DOHH2 (cell line): ENCODE results near the gene CD74.

ENCODE experiments used
- H3F3A ChIP-seq: fragments of 200-600 bp; sonication (generic), shearing (Covaris generic); 2 replicates; pipeline ENCODE4 v1.6.0; 2016; ENCODE audit warnings: antibody characterized with exemption, mild to moderate bottlenecking; ENCODE audit not compliant: control insufficient read depth, insufficient read depth
- H3K27ac ChIP-seq: fragments of 200-600 bp; sonication (generic); 2 replicates; pipeline ENCODE4 v1.5.1; 2014; ENCODE audit warnings: low read depth, mild to moderate bottlenecking, low read length, moderate library complexity
- H3K27me3 ChIP-seq: fragments of 200-600 bp; sonication (generic); 2 replicates; pipeline ENCODE4 v1.6.1; 2014; ENCODE audit warnings: mild to moderate bottlenecking, low read length, mixed read lengths; ENCODE audit not compliant: control insufficient read depth
- H3K36me3 ChIP-seq: fragments of 200-600 bp; sonication (generic); 2 replicates; pipeline ENCODE4 v1.6.1; 2014; ENCODE audit warnings: mild to moderate bottlenecking, low read length, moderate library complexity, mixed read lengths; ENCODE audit not compliant: control insufficient read depth
- H3K4me1 ChIP-seq: fragments of 200-600 bp; sonication (generic); 2 replicates; pipeline ENCODE4 v1.6.1; 2014; ENCODE audit warnings: mild to moderate bottlenecking, low read length, mixed read lengths; ENCODE audit not compliant: control insufficient read depth
- H3K4me2 ChIP-seq: fragments of 200-600 bp; sonication (generic); 2 replicates; pipeline ENCODE4 v1.6.0; 2014; ENCODE audit warnings: mild to moderate bottlenecking, low read length, moderate library complexity
- H3K4me3 ChIP-seq: fragments of 200-600 bp; sonication (generic); 2 replicates; pipeline ENCODE4 v1.5.1; 2014; ENCODE audit warnings: mild to moderate bottlenecking, low read length, mixed read lengths
- H3K79me2 ChIP-seq: fragments of 200-600 bp; sonication (generic); 2 replicates; pipeline ENCODE4 v1.6.1; 2014; ENCODE audit warnings: mild to moderate bottlenecking, low read length, mixed read lengths; ENCODE audit not compliant: control insufficient read depth
- H3K9me2 ChIP-seq: fragments of 200-600 bp; sonication (generic); replicated peaks from 2 replicates; pipeline ENCODE4 v1.6.1; 2014; ENCODE audit warnings: mild to moderate bottlenecking, low read length, mixed read lengths; ENCODE audit not compliant: control insufficient read depth
- H3K9me3 ChIP-seq: fragments of 200-600 bp; sonication (generic); 2 replicates; pipeline ENCODE4 v1.6.1; 2014; ENCODE audit warnings: antibody characterized with exemption, low read length, mixed read lengths; ENCODE audit not compliant: control insufficient read depth, insufficient read depth
- H4K20me1 ChIP-seq: fragments of 200-600 bp; sonication (generic); 2 replicates; pipeline ENCODE4 v1.6.0; 2014; ENCODE audit warnings: low read depth, mild to moderate bottlenecking, antibody characterized with exemption, low read length, moderate library complexity; ENCODE audit not compliant: control insufficient read depth, insufficient read depth
- EZH2phosphoT487 ChIP-seq: fragments of 200-600 bp; sonication (generic); IDR thresholded peaks from 2 replicates; pipeline ENCODE4 v1.6.1; 2017; ENCODE audit warnings: borderline replicate concordance, mild to moderate bottlenecking, antibody characterized with exemption, low read length, moderate library complexity, mixed read lengths
- TF ChIP-seq, protein P1 (sequence below): fragments of 200-600 bp; sonication (generic); IDR thresholded peaks from one replicate; pipeline ENCODE4 v1.5.1; 2014; ENCODE audit warnings: antibody characterized with exemption, mild to moderate bottlenecking, low read depth, low read length; ENCODE audit not compliant: poor library complexity, severe bottlenecking

CD74 gene

DNA sequence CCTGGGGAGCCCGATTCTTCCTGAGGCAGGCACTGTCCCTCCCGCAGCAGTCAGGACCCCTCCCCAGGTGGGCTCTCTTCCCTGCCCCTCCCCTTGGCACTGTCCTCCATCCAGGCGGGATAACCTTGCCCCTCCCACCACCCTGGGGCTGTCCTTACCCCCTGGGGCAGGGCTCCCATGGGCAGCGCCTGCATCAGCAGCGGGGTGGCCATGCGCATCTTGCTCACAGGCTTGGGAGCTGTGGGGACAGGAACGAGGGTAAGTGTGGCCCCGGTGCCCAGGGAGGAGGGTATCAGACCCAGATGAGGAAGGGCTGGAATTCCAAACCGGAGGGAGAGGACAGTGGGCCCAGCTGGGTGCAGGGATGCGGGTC, 6.0 kb downstream of the CD74 start:
- H3K79me2 ChIP-seq: peaks cover 56% of the 10 kb centered on the region
- no peak overlapping the region for H3K27ac ChIP-seq
- peaks cover 27% of the 10 kb centered on the region; the same call in 1 of the 2 replicates for H4K20me1 ChIP-seq
- peaks cover 98% of the 10 kb centered on the region for H3K36me3 ChIP-seq
- H3K27me3 ChIP-seq: no peaks in the 10 kb centered on the region
- TF ChIP-seq, protein P1, sequence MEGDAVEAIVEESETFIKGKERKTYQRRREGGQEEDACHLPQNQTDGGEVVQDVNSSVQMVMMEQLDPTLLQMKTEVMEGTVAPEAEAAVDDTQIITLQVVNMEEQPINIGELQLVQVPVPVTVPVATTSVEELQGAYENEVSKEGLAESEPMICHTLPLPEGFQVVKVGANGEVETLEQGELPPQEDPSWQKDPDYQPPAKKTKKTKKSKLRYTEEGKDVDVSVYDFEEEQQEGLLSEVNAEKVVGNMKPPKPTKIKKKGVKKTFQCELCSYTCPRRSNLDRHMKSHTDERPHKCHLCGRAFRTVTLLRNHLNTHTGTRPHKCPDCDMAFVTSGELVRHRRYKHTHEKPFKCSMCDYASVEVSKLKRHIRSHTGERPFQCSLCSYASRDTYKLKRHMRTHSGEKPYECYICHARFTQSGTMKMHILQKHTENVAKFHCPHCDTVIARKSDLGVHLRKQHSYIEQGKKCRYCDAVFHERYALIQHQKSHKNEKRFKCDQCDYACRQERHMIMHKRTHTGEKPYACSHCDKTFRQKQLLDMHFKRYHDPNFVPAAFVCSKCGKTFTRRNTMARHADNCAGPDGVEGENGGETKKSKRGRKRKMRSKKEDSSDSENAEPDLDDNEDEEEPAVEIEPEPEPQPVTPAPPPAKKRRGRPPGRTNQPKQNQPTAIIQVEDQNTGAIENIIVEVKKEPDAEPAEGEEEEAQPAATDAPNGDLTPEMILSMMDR: no peak
- no peak for TF ChIP-seq EZH2phosphoT487
- peak overlapping the region; percentile 16; the same call in 1 of the 2 replicates for H3K4me2 ChIP-seq
- H3K4me1 ChIP-seq: peaks cover 50% of the 10 kb centered on the region
- peaks cover 65% of the 10 kb centered on the region for H3F3A ChIP-seq
- H3K4me3 ChIP-seq: no peak overlapping the region
- H3K9me3 ChIP-seq: no peaks in the 10 kb centered on the region
- H3K9me2 ChIP-seq: no peaks in the 10 kb centered on the region

DNA sequence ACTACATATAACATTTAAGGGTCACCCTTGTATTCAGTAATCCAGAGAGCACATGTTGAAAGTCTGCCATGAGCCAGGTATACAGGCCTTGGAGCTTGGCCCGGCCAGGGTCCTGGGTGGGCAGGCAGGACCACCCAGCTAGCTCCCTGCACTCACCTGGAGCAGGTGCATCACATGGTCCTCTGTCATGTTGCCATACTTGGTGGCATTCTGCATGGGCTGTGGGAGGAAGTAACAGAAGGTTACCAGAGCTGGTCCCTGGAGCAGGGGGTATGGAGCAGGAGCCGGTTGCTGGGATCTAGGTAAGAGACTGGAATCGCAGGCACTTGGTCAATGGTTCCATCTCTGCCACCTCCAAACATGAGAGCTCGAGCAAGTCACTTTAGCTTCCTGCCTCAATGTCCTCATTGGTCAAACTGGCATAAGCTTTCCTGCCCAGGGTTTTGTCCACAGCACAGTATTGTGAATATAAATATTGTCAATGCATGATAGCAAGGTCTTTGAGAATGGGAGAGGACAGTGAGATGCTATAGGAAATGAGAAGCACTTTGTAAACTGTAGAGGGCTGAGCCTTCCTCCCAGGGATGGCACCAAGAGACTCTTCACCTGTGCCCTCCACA, 6.5 kb downstream of the CD74 start:
- H3K27me3 ChIP-seq: no peaks in the 10 kb centered on the region
- peak overlapping the region; percentile 7; the same call in 1 of the 2 replicates for H3K4me2 ChIP-seq
- H3K9me3 ChIP-seq: no peaks in the 10 kb centered on the region
- TF ChIP-seq, protein P1: no peak
- no peak for TF ChIP-seq EZH2phosphoT487
- H3K79me2 ChIP-seq: peaks cover 52% of the 10 kb centered on the region
- peaks cover 65% of the 10 kb centered on the region for H3F3A ChIP-seq
- 0 out of 2 replicates have a peak overlapping the region, but pooled peaks have one; percentile 19 for H3K27ac ChIP-seq
- H3K9me2 ChIP-seq: no peaks in the 10 kb centered on the region
- H3K4me3 ChIP-seq: no peak overlapping the region
- H3K4me1 ChIP-seq: peaks cover 50% of the 10 kb centered on the region
- H3K36me3 ChIP-seq: peaks cover 98% of the 10 kb centered on the region
- peaks cover 23% of the 10 kb centered on the region; the same call in 1 of the 2 replicates for H4K20me1 ChIP-seq

DNA sequence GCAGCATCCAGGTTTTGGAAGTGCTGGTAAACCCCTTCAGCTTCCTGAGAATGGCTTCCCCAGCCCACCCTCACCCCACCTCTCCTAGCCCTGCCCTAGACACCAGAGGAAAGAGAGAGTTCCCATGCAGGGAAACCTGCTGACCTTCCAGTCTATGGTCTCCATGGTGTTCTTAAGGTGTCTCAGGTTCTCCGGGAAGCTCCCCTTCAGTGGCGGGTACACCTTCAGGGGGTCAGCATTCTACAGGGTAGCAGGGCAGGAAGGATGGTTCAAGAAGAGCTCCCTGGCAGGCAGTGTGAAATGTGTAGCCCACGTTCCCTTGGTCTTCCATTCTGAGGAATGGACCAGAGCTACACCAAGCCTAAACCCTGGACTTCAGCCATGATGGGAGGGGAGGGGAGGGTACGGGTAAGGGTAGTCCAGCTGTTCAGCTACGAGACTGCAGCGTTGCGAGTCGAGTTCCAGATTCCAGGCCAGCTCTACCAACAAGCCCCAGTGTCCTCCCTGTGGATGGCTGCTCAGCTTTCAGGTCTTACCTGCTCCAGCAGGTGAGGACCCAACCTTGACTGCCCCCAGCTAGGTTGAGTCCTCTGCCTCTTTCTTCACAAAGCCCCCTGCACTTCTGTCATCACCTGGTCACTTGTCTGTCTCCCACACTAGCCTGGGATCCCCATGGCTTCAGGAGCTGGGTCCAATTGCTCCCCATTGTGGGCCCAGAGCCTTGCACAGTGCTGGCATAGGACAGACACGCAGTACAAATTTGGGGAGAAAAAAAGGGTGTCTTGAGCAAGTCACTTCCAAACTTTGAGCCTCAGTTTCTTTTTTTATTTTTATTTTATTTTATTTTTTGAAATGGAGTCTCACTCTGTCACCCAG, 7.5 kb downstream of the CD74 start:
- no peaks in the 10 kb centered on the region for H3K27me3 ChIP-seq
- peaks cover 67% of the 10 kb centered on the region for H3F3A ChIP-seq
- peaks cover 20% of the 10 kb centered on the region; the same call in 1 of the 2 replicates for H4K20me1 ChIP-seq
- H3K9me2 ChIP-seq: no peaks in the 10 kb centered on the region
- TF ChIP-seq EZH2phosphoT487: no peak
- TF ChIP-seq, protein P1: no peak
- H3K4me2 ChIP-seq: no peak overlapping the region
- H3K79me2 ChIP-seq: peaks cover 43% of the 10 kb centered on the region
- no peaks in the 10 kb centered on the region for H3K9me3 ChIP-seq
- peaks cover 48% of the 10 kb centered on the region for H3K4me1 ChIP-seq
- H3K36me3 ChIP-seq: peaks cover 99% of the 10 kb centered on the region
- no peak overlapping the region for H3K4me3 ChIP-seq
- H3K27ac ChIP-seq: no peak overlapping the region
